Measurements from ENCODE around the gene BRF1. TPM values are rescaled to one million over a fixed set of nuclear protein-coding genes. Genes with fewer than 3 reads are reported as not detected.

Gene BRF1
- total RNA-seq, 1 experiment from 2014 or later = 26.4 TPM

DNA sequence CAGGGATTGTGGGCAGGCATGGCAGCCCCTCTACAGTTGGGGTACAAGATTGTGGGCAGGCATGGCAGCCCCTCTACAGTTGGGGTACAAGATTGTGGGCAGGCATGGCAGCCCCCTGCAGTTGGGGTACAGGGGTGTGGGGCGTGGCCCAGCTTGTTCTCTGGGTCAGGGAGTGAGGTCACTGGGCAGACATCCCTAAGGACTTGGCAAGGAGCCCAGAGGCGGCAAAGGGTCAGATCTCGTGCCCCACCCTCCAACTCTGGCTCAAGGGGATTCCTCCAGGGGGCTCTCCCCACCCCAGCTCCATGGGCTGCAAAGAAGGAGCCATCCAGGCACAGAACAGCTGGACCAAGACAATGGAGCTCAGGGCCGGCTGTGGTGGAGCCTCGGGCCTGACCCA, 93.9 kb downstream of the BRF1 start:
- Mint-ChIP-seq H3K27ac (no peak overlapping the region), H3K27me3 (ENCODE audit: low read depth) (no peaks in the 10 kb centered on the region), H3K4me1 (no peaks in the 10 kb centered on the region), H3K9me3 (no peaks in the 10 kb centered on the region), H3K4me3 (no peak overlapping the region), H3K36me3 (no peaks in the 10 kb centered on the region)
- DNase-seq (ENCODE audit: low spot score) (no peak), ATAC-seq (no peak)
- ChIA-PET CTCF (interaction anchor here (0.6 to 1.7 kb wide), 17 partner anchors 11 to 164 kb away, joined by 3 to 15 read pairs (median 4); partner anchors contain the start of genes BTBD6 and PACS2), POLR2A (interaction anchor here (0.8 kb wide), 1 partner anchor 202 kb away, joined by 3 read pairs; no protein-coding TSS in a partner anchor)
- TF ChIP-seq NR2C2 (CRISPR knock-in tag; IDR thresholded peaks at IDR 0.05) (no peak), NFYB (CRISPR knock-in tag; conservative IDR thresholded peaks at IDR 0.05; ENCODE audit: low read depth) (no peak), ZNF138 (CRISPR knock-in tag; conservative IDR thresholded peaks at IDR 0.05) (no peak), SP1 (CRISPR knock-in tag; conservative IDR thresholded peaks at IDR 0.05) (no peak), EMX1 (CRISPR knock-in tag; IDR thresholded peaks at IDR 0.05) (no peak), SMAD4 (CRISPR knock-in tag; IDR thresholded peaks at IDR 0.05) (no peak), NFATC4 (CRISPR knock-in tag; IDR thresholded peaks at IDR 0.05) (no peak), ZNF416 (CRISPR knock-in tag; IDR thresholded peaks at IDR 0.05) (no peak), TEAD4 (CRISPR knock-in tag; IDR thresholded peaks at IDR 0.05) (no peak), TP53 (CRISPR knock-in tag; IDR thresholded peaks at IDR 0.05) (no peak), ERG (CRISPR knock-in tag; IDR thresholded peaks at IDR 0.05) (no peak), E2F5 (CRISPR knock-in tag; IDR thresholded peaks at IDR 0.05) (no peak), GTF2I (CRISPR knock-in tag; conservative IDR thresholded peaks at IDR 0.05) (no peak), RORB (CRISPR knock-in tag; IDR thresholded peaks at IDR 0.05) (no peak), TCF7 (CRISPR knock-in tag; IDR thresholded peaks at IDR 0.05; ENCODE audit: low read depth) (no peak), ATF1 (CRISPR knock-in tag; IDR thresholded peaks at IDR 0.05) (no peak)
- TF ChIP-seq, protein P1, sequence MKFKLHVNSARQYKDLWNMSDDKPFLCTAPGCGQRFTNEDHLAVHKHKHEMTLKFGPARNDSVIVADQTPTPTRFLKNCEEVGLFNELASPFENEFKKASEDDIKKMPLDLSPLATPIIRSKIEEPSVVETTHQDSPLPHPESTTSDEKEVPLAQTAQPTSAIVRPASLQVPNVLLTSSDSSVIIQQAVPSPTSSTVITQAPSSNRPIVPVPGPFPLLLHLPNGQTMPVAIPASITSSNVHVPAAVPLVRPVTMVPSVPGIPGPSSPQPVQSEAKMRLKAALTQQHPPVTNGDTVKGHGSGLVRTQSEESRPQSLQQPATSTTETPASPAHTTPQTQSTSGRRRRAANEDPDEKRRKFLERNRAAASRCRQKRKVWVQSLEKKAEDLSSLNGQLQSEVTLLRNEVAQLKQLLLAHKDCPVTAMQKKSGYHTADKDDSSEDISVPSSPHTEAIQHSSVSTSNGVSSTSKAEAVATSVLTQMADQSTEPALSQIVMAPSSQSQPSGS (CRISPR knock-in tag; IDR thresholded peaks at IDR 0.05; ENCODE audit: borderline replicate concordance, low read depth) = no peak
- TF ChIP-seq, protein P2, sequence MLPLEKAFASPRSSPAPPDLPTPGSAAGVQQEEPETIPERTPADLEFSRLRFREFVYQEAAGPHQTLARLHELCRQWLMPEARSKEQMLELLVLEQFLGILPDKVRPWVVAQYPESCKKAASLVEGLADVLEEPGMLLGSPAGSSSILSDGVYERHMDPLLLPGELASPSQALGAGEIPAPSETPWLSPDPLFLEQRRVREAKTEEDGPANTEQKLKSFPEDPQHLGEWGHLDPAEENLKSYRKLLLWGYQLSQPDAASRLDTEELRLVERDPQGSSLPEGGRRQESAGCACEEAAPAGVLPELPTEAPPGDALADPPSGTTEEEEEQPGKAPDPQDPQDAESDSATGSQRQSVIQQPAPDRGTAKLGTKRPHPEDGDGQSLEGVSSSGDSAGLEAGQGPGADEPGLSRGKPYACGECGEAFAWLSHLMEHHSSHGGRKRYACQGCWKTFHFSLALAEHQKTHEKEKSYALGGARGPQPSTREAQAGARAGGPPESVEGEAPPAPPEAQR (CRISPR knock-in tag; IDR thresholded peaks at IDR 0.05) = no peak
- TF ChIP-seq, protein P3, sequence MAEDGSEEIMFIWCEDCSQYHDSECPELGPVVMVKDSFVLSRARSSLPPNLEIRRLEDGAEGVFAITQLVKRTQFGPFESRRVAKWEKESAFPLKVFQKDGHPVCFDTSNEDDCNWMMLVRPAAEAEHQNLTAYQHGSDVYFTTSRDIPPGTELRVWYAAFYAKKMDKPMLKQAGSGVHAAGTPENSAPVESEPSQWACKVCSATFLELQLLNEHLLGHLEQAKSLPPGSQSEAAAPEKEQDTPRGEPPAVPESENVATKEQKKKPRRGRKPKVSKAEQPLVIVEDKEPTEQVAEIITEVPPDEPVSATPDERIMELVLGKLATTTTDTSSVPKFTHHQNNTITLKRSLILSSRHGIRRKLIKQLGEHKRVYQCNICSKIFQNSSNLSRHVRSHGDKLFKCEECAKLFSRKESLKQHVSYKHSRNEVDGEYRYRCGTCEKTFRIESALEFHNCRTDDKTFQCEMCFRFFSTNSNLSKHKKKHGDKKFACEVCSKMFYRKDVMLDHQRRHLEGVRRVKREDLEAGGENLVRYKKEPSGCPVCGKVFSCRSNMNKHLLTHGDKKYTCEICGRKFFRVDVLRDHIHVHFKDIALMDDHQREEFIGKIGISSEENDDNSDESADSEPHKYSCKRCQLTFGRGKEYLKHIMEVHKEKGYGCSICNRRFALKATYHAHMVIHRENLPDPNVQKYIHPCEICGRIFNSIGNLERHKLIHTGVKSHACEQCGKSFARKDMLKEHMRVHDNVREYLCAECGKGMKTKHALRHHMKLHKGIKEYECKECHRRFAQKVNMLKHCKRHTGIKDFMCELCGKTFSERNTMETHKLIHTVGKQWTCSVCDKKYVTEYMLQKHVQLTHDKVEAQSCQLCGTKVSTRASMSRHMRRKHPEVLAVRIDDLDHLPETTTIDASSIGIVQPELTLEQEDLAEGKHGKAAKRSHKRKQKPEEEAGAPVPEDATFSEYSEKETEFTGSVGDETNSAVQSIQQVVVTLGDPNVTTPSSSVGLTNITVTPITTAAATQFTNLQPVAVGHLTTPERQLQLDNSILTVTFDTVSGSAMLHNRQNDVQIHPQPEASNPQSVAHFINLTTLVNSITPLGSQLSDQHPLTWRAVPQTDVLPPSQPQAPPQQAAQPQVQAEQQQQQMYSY (CRISPR knock-in tag; IDR thresholded peaks at IDR 0.05) = no peak

Measured in WTC11 (cell line).